Duodenal mucosa (tissue), 2 donors: Measurements from ENCODE around the gene VARS1.
"Not testable (repeated sequence)": the region's sequence is repeated elsewhere in the genome, so short reads cannot be mapped to it uniquely, and the experiment has no call there.

Source experiments
- H3K27ac ChIP-seq: one replicate; pipeline ENCODE4 v1.7.0; 2013; ENCODE audit warnings: low read depth, low read length
- H3K27me3 ChIP-seq, 2 donors: one replicate each; pipeline ENCODE4 v1.7.0; 2013; ENCODE audit warnings: low read length in 2 of 2, control low read depth in 1 of 2; ENCODE audit not compliant: insufficient read depth in 2 of 2, control insufficient read depth in 1 of 2
- H3K36me3 ChIP-seq, 2 donors: one replicate each; pipeline ENCODE4 v1.7.0; 2013; ENCODE audit warnings: low read length in 2 of 2, control low read depth in 1 of 2; ENCODE audit not compliant: insufficient read depth in 2 of 2, control insufficient read depth in 1 of 2
- H3K4me1 ChIP-seq, 2 donors: one replicate each; pipeline ENCODE4 v1.7.0; 2013; ENCODE audit warnings: low read length in 2 of 2, control low read depth in 1 of 2; ENCODE audit not compliant: insufficient read depth in 2 of 2, control insufficient read depth in 1 of 2
- H3K4me3 ChIP-seq, 2 donors: one replicate each; pipeline ENCODE4 v1.7.0; 2013; ENCODE audit warnings: low read length in 2 of 2, low read depth in 1 of 2
- H3K9ac ChIP-seq, 2 donors: one replicate each; pipeline ENCODE4 v1.7.0; 2013; ENCODE audit warnings: low read length in 2 of 2, low read depth in 1 of 2
- H3K9me3 ChIP-seq, 2 donors: one replicate each; pipeline ENCODE4 v1.7.0; 2013; ENCODE audit warnings: low read length in 2 of 2, control low read depth in 1 of 2; ENCODE audit not compliant: control insufficient read depth in 1 of 2

VARS1 gene

DNA sequence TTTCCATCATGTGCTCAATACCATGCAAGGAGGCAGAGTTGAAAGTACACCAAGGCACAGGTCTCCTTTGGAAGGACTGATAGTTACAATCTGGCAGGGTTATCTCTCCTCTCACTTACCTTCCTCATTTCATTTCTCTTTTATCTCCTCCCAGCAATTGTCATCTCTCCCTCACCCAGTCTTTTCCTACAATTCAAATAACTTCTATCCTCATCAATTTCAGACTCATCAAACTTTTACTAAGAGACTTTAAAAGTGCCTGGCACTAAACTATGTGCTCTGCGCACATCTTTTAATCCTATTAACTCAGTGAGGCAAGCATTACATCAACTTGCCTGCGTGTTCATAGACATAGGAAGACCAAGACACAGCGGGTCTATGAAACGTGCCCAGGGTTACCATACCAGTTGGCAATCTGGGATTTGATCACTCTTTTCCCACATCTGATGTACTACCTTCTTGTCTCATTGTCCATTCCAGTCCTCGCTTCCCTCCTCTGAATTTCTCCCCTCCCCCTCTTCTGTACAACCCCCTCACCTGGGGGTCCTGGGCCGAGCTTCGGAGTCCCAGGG, 1.2 kb downstream of the VARS1 start:
- Histone ChIP-seq H3K4me1 (peaks cover 7 to 9% of the 10 kb centered on the region in 2 donors), H3K27ac (peak overlapping the region; percentile 89), H3K9me3 (no peaks in the 10 kb centered on the region), H3K9ac (peak overlapping the region; percentile 97 to 99), H3K4me3 (peak overlapping the region; percentile 96 to 97), H3K36me3 (peaks cover 4 to 13% of the 10 kb centered on the region in 2 donors), H3K27me3 (no peaks in the 10 kb centered on the region)

DNA sequence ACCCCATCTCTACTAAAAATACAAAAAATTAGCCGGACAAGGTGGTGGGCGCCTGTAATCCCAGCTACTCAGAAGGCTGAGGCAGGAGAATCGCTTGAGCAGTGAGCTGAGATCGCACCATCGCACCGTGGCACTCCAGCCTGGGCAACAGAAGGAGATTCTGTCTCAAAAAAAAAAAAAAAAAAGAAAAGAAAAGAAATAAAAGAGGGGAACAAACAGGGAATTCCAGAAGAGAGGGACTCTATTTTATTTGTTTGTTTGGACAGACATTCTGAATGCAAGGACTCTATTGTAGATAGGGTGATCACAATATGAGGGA, 1.7 kb downstream of the VARS1 start:
- not testable (repeated sequence) for H3K27ac ChIP-seq, H3K27me3 ChIP-seq
- H3K4me3 ChIP-seq: peak overlapping the region in 1 of 2 donors; percentile 97

DNA sequence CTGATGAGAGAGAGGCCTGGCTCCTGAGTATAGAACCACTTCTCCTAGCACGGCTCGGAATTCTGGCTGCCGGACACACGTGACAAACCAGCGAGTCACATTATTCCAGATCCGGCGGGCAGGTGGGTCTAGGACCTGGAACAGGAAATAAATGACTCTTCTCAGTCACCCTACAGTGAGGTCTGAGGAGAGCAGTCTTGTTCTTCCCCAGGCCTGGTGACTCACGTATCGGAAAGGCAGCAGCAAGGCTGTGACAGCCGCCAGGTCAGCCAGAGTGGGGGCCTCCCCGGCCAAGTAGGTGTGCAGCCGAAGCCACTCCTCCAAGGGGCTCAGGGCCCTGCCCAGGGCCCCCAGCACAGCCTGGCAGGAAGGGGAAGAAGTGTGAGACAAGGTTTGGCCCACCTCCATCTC, 2.8 kb downstream of the VARS1 start:
- Histone ChIP-seq H3K36me3 (peaks cover 4 to 11% of the 10 kb centered on the region in 2 donors), H3K9me3 (no peaks in the 10 kb centered on the region), H3K27me3 (no peaks in the 10 kb centered on the region), H3K9ac (no peak overlapping the region), H3K4me3 (no peak overlapping the region), H3K27ac (no peak overlapping the region), H3K4me1 (peaks cover 7 to 9% of the 10 kb centered on the region in 2 donors)

More for the DNA sequence above, 1.7 kb downstream of the VARS1 start:
- not testable (repeated sequence) for H3K4me1 ChIP-seq, H3K9me3 ChIP-seq
- H3K36me3 ChIP-seq: peaks cover 4 to 13% of the 10 kb centered on the region in 2 donors
- H3K9ac ChIP-seq: peak overlapping the region in 1 of 2 donors; percentile 97

DNA sequence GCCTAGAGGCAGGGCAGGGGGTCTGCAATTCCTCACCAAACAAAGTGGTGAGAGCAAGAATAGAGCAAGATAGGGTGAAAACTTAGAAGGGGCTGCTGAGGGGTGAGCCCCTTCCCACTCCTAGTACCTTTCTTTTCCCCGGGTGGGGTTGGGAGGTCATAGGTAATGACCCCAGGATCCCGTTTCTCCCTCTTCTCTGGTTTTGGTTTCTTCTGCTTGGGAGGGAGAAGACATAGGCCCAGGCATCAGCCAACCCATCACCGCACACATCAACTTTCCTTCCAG, 3.5 kb downstream of the VARS1 start:
- H3K27ac ChIP-seq: no peak overlapping the region
- peaks cover 7 to 9% of the 10 kb centered on the region in 2 donors for H3K4me1 ChIP-seq
- peaks cover 4 to 11% of the 10 kb centered on the region in 2 donors for H3K36me3 ChIP-seq

DNA sequence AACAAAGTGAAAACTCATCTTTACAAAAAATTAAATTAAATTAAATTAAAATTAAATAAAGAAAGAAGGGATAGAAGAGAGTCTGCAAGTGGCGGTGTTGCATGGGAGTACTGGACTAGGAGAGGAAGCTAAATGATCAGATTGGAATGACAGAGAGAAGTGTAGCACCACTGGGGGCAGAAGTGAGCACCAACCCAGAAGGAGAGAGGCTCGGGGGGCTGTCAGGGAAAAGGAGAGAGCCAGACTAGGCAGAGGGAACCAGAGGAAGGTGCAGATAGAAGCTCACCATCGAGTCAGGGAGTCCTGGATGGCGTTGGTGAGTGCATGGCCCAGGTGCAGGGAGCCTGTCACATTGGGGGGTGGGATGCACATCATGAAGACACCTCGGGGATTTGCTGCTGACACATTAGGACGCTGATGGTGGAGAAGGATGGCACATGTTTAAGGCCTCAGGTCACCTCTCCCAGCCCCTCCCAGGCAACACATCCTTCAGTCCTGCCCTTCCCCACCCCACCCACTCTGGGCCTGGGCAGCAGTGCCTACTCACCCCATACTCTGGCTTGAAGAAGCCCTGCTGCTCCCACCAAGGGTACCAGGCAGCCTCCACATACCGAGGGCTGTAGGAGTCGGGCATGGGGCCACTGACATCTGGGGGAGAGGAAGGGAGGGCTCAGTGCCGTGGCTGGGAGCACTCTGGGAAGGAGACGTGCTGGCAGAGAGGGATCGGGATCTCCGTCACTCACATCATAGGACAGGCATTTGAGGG, 4.0 kb downstream of the VARS1 start:
- Histone ChIP-seq H3K27me3 (no peaks in the 10 kb centered on the region), H3K9me3 (no peaks in the 10 kb centered on the region), H3K36me3 (peaks cover 4 to 11% of the 10 kb centered on the region in 2 donors), H3K4me1 (peaks cover 7 to 9% of the 10 kb centered on the region in 2 donors), H3K27ac (no peak overlapping the region), H3K4me3 (no peak overlapping the region), H3K9ac (no peak overlapping the region)

More for the DNA sequence above, 3.5 kb downstream of the VARS1 start:
- Histone ChIP-seq H3K27me3 (no peaks in the 10 kb centered on the region), H3K9ac (no peak overlapping the region), H3K4me3 (no peak overlapping the region), H3K9me3 (no peaks in the 10 kb centered on the region)

DNA sequence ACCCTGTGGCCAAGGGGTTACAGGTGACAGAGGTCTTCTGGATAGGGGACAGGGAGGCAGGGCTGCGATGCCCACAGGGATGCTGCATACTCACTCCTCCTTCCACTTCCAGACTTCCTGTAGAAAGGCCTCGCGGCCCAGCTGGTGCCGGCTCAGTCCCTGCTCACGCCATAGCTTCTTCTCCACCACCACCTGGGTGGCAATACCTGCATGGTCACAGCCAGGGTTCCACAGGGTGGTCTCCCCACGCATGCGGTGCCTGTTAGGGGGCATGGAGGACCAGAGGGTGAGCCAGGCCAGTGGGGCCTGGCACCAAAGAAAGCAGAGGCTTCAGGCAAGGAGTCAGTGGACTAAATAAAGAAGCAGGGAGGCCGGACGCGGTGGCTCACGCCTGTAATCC, 10.1 kb downstream of the VARS1 start:
- Histone ChIP-seq H3K27me3 (no peaks in the 10 kb centered on the region), H3K36me3 (peaks cover 23 to 46% of the 10 kb centered on the region in 2 donors), H3K9me3 (no peaks in the 10 kb centered on the region), H3K9ac (no peak overlapping the region), H3K27ac (no peak overlapping the region), H3K4me3 (no peak overlapping the region), H3K4me1 (no peaks in the 10 kb centered on the region)

DNA sequence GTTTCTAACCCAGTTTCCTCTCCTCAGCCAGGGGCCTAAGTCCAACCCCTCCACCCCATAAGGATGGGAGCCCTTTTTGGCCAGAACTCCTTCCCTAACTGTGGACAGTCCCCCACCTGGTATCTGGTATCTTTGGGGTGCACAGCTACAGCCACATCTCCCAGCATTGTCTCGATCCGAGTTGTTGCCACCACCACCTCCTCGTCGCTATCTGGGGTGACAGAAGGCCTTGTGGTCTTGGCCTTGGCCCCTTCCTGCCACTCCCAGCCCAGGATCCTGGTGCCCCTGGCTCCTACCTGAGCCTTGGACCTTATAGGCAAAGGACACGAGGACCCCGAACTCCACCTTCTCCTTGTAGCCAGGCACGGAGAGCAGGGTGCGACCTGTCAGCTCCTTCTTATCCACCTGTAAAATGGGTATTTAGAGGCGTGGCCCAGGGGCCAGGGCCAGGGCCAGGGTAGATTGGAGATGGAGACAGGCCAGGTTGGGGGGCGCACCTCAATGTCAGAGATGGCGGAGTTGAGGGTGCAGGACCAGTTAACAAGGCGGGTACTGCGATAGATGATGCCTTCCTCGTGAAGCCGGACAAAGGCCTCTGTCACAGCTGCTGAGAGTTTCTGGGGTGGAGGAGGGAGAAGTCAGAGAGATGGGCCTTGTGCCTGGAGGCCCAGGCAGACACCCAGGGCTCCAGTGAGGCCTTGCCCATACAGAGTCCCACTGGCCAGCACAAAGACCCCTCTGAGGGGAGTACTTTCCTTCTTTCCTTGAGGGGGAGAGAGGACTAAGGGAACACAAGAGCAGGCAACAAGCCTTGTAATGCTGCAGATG, 11.2 kb downstream of the VARS1 start:
- no peak overlapping the region for H3K4me3 ChIP-seq
- H3K27me3 ChIP-seq: no peaks in the 10 kb centered on the region
- H3K9ac ChIP-seq: no peak overlapping the region
- H3K36me3 ChIP-seq: peaks cover 30 to 57% of the 10 kb centered on the region in 2 donors
- H3K27ac ChIP-seq: no peak overlapping the region
- no peaks in the 10 kb centered on the region for H3K4me1 ChIP-seq
- H3K9me3 ChIP-seq: no peaks in the 10 kb centered on the region

DNA sequence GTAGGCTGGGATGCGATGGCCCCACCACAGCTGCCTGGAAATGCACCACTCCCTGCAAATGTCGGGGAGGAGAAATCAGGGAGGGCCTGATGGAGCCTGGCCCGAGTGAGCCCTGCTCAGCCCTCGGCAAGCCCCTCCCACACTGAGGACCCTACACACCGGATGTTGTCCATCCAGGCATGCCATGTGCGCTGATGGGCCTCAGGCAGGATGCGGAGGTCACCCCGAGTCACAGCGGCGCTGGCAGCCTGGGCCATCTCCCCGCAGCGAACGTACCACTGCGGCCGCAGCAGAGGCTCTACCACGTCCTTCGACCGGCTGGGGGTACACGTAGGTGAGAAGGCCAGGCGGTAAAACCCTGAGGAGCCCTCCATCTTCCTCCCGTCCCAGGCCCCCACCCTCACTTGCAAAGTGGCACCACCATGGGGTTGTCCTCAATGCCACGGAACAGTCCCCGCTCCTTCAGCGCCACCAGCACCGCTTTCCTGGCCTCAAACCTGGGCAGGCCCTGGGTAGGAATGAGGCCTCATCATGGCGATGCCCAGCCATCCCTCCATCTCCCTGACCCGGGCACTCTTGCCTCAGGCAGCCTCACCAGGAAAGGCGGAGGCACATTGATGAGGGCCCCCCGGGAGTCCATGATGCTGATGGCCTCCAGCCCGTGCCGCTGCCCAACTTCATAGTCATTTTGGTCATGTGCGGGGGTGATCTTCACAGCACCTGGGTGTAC, 13.3 kb downstream of the VARS1 start:
- H3K4me3 ChIP-seq: no peak overlapping the region
- peaks cover 30 to 65% of the 10 kb centered on the region in 2 donors for H3K36me3 ChIP-seq
- H3K9me3 ChIP-seq: no peaks in the 10 kb centered on the region
- H3K4me1 ChIP-seq: peaks cover 3 to 9% of the 10 kb centered on the region in 2 donors
- no peak overlapping the region for H3K9ac ChIP-seq
- H3K27ac ChIP-seq: no peak overlapping the region
- no peaks in the 10 kb centered on the region for H3K27me3 ChIP-seq

DNA sequence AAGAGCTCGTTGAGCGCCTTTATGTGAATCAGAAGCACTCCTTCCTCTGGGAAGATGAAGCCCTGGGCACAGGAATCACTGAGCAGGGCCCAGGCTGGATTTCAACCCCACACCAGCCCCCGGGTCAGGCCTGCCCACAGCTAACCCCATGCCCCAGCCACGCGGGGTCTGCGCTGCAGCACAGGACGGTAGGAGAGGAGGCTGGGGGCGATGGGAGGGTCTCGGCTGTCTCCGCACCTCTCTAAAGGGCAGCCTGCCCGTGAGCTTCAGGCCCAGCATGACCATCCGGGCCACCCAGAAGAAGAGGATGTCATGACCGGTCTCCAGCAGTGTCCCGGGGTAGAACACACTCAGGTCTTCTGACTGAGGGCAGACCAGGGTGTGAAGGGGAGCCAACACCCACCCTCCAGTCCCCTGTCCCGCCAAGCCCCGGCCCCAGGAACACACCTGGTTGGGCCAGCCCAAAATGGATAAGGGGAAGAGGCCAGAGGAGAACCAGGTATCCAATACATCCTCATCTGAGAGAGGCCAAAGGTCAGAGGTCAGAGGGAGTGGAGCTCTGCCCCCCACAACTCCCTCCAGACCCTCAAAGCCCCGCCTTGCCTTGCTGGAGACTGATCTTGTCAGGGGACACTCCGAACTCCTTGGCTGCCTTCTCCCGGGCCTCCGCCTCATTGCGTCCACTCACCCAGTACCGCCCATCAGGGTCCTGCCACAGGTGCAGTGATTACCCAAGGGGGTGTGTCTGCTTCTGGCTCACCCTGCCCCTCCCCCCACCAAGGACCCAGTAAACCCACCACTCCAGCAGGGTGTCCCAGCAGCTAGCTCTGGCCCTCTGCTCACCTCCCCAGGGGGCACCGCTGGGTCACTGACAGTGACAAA, 14.1 kb downstream of the VARS1 start:
- Histone ChIP-seq H3K9ac (no peak overlapping the region), H3K4me3 (no peak overlapping the region), H3K27me3 (no peaks in the 10 kb centered on the region), H3K4me1 (peaks cover 11 to 17% of the 10 kb centered on the region in 2 donors), H3K36me3 (peaks cover 30 to 65% of the 10 kb centered on the region in 2 donors), H3K9me3 (no peaks in the 10 kb centered on the region), H3K27ac (no peak overlapping the region)
